H1 (cell line): ENCODE measurements around the gene ARFGEF3. TPM values are rescaled to one million over a fixed set of nuclear protein-coding genes. Genes with fewer than 3 reads are reported as not detected.

ENCODE experiments used
- CTCF ChIA-PET: fragments of 300-600 bp; sonication (Branson Sonifier 250); formaldehyde crosslinking; loops from one replicate; lab custom pipeline; 2021; ENCODE audit not compliant: partially characterized antibody; lab: Charles Lee
- POLR2A ChIA-PET: fragments of 300-600 bp; sonication (Branson Sonifier 250); formaldehyde crosslinking; loops from one replicate; lab custom pipeline; 2021; ENCODE audit warnings: inconsistent platforms; ENCODE audit not compliant: partially characterized antibody; lab: Charles Lee
- DNase-seq, 2 experiments: peaks; one replicate each; pipeline versions ENCODE4 v3.0.0 to v3.0.0-alpha.2; 2010 to 2022; ENCODE audit warnings: low spot score in 2 of 2, low read depth in 1 of 2, mixed read lengths in 1 of 2
- FAIRE-seq: peaks from 2 replicates; lab custom pipeline; 2011; peaks lifted over from hg19 to GRCh38; lab: Jason Lieb, UNC
- H2AFZ ChIP-seq: 2 replicates; pipeline ENCODE4 v1.8.1; 2012; ENCODE audit warnings: low read length, inconsistent platforms
- H2AK5ac ChIP-seq: 2 replicates; pipeline ENCODE4 v1.6.1; 2013; ENCODE audit warnings: low read depth, low read length
- H2BK120ac ChIP-seq: replicated peaks from 2 replicates; pipeline ENCODE3; 2013; ENCODE audit warnings: low read depth, low read length, inconsistent platforms
- H2BK12ac ChIP-seq: 2 replicates; pipeline ENCODE4 v1.6.1; 2013; ENCODE audit warnings: low read depth, low read length
- H2BK15ac ChIP-seq: 2 replicates; pipeline ENCODE4 v1.6.1; 2013; ENCODE audit warnings: low read length
- H2BK20ac ChIP-seq: 2 replicates; pipeline ENCODE4 v1.6.1; 2013; ENCODE audit warnings: low read length
- H2BK5ac ChIP-seq: 2 replicates; pipeline ENCODE4 v1.6.1; 2013; ENCODE audit warnings: low read depth, low read length
- H3K14ac ChIP-seq: 2 replicates; pipeline ENCODE4 v1.6.1; 2013; ENCODE audit warnings: inconsistent platforms; ENCODE audit not compliant: insufficient read length
- H3K18ac ChIP-seq: 2 replicates; pipeline ENCODE4 v1.6.1; 2013; ENCODE audit warnings: low read length; ENCODE audit errors: extremely low read depth
- H3K23ac ChIP-seq: 2 replicates; pipeline ENCODE4 v1.6.1; 2013; ENCODE audit warnings: inconsistent platforms; ENCODE audit not compliant: insufficient read length
- H3K23me2 ChIP-seq: 2 replicates; pipeline ENCODE4 v1.6.1; 2013; ENCODE audit warnings: low read depth, low read length
- H3K27ac ChIP-seq: 2 replicates; pipeline ENCODE4 v1.6.1; 2011; ENCODE audit warnings: low read depth, low read length, inconsistent platforms
- H3K27me3 ChIP-seq, 4 experiments: replicated peaks in 1 of 4; 1 replicate in 1 of 4; 2 replicates in 3 of 4; pipeline versions ENCODE4 v1.6.1 to v1.8.1; 2011 to 2013; ENCODE audit warnings: low read length in 3 of 4, mild to moderate bottlenecking in 3 of 4, inconsistent platforms in 2 of 4, mixed read lengths in 2 of 4, moderate library complexity in 1 of 4; ENCODE audit not compliant: control insufficient read depth in 3 of 4, insufficient read depth in 3 of 4; ENCODE audit errors: extremely low read depth in 1 of 4
- H3K36me3 ChIP-seq, 4 experiments: 2 replicates each; pipeline versions ENCODE4 v1.6.1 to v1.8.1; 2011 to 2013; ENCODE audit warnings: mild to moderate bottlenecking in 4 of 4, low read length in 3 of 4, moderate library complexity in 2 of 4, control low read depth in 1 of 4, inconsistent platforms in 1 of 4; ENCODE audit not compliant: insufficient read depth in 4 of 4, control insufficient read depth in 2 of 4
- H3K4ac ChIP-seq: replicated peaks from 2 replicates; pipeline ENCODE3; 2013; ENCODE audit warnings: low read length, low read depth, mixed read lengths, inconsistent platforms; ENCODE audit not compliant: insufficient read length
- H3K4me1 ChIP-seq, 4 experiments: replicated peaks in 1 of 4; 1 replicate in 1 of 4; 2 replicates in 3 of 4; pipeline versions ENCODE4 v1.6.1 to v1.8.1; 2011 to 2013; ENCODE audit warnings: low read length in 3 of 4, inconsistent platforms in 2 of 4, mixed read lengths in 1 of 4; ENCODE audit not compliant: insufficient read depth in 4 of 4, control insufficient read depth in 3 of 4
- H3K4me2 ChIP-seq, 2 experiments: 2 replicates each; pipeline versions ENCODE4 v1.6.1 to v1.8.1; 2011 to 2013; ENCODE audit warnings: low read depth in 2 of 2, low read length in 2 of 2, control low read depth in 1 of 2, inconsistent platforms in 1 of 2, mild to moderate bottlenecking in 1 of 2; ENCODE audit not compliant: insufficient read depth in 1 of 2
- H3K4me3 ChIP-seq, 4 experiments: fragments of 200-600, 300-600 bp in 1 of 4; sonication (generic), shearing (Covaris generic), sonication (Bioruptor Twin) in 1 of 4; 2 replicates each; pipeline versions ENCODE4 v1.5.1 to v1.8.1; 2011 to 2016; ENCODE audit warnings: low read length in 4 of 4, low read depth in 3 of 4, control low read depth in 2 of 4, inconsistent platforms in 2 of 4, mild to moderate bottlenecking in 2 of 4, mixed read lengths in 1 of 4, moderate library complexity in 1 of 4; ENCODE audit not compliant: insufficient read depth in 2 of 4; ENCODE audit errors: extremely low read depth in 1 of 4
- H3K56ac ChIP-seq: replicated peaks from 2 replicates; pipeline ENCODE3; 2013; ENCODE audit warnings: low read depth, mild to moderate bottlenecking, mixed read lengths, low read length, inconsistent platforms; ENCODE audit not compliant: insufficient read length
- H3K79me1 ChIP-seq: 2 replicates; pipeline ENCODE4 v1.6.1; 2013; ENCODE audit warnings: low read depth, low read length, control low read depth
- H3K79me2 ChIP-seq, 2 experiments: 2 replicates each; pipeline versions ENCODE4 v1.6.1 to v1.8.1; 2012 to 2013; ENCODE audit warnings: low read length in 2 of 2, mild to moderate bottlenecking in 2 of 2, inconsistent platforms in 1 of 2; ENCODE audit not compliant: insufficient read depth in 2 of 2, control insufficient read depth in 1 of 2
- H3K9ac ChIP-seq, 4 experiments: replicated peaks in 1 of 4; 1 replicate in 1 of 4; 2 replicates in 3 of 4; pipeline versions ENCODE4 v1.6.1 to v1.8.1; 2011 to 2013; ENCODE audit warnings: low read depth in 3 of 4, low read length in 3 of 4, control low read depth in 2 of 4, mild to moderate bottlenecking in 2 of 4, moderate library complexity in 2 of 4, inconsistent platforms in 1 of 4; ENCODE audit errors: extremely low read depth in 1 of 4
- H3K9me3 ChIP-seq, 2 experiments: 2 replicates each; pipeline versions ENCODE4 v1.6.1 to v1.8.1; 2012 to 2013; ENCODE audit warnings: mild to moderate bottlenecking in 2 of 2, moderate library complexity in 2 of 2, control low read depth in 1 of 2, inconsistent platforms in 1 of 2, low read depth in 1 of 2, low read length in 1 of 2, mixed read lengths in 1 of 2; ENCODE audit not compliant: insufficient read depth in 2 of 2
- H4K20me1 ChIP-seq, 2 experiments: replicated peaks in 1 of 2; 2 replicates each; pipeline versions ENCODE3 to v1.8.1; 2011 to 2013; ENCODE audit warnings: inconsistent platforms in 2 of 2, low read length in 2 of 2, mild to moderate bottlenecking in 1 of 2; ENCODE audit not compliant: insufficient read depth in 2 of 2, control insufficient read depth in 1 of 2
- H4K5ac ChIP-seq: 2 replicates; pipeline ENCODE4 v1.6.1; 2013; ENCODE audit warnings: low read length, low read depth, mixed read lengths, inconsistent platforms; ENCODE audit not compliant: insufficient read length
- H4K8ac ChIP-seq: 2 replicates; pipeline ENCODE4 v1.8.0; 2013; ENCODE audit warnings: mild to moderate bottlenecking, moderate library complexity, low read length, inconsistent platforms; ENCODE audit not compliant: insufficient read depth; ENCODE audit errors: extremely low read depth
- H4K91ac ChIP-seq: replicated peaks from 2 replicates; pipeline ENCODE3; 2013; ENCODE audit warnings: low read length, mixed read lengths, inconsistent platforms; ENCODE audit not compliant: insufficient read length
- EP300 ChIP-seq, 2 experiments: IDR thresholded peaks; 1 replicate in 1 of 2; 2 replicates in 1 of 2; pipeline ENCODE4 v1.6.1; 2011 to 2012; ENCODE audit warnings: low read depth in 2 of 2, low read length in 2 of 2, mild to moderate bottlenecking in 2 of 2, borderline replicate concordance in 1 of 2, inconsistent platforms in 1 of 2, moderate library complexity in 1 of 2
- HDAC6 ChIP-seq: IDR thresholded peaks from one replicate; pipeline ENCODE4 v1.7.1; 2012; ENCODE audit warnings: low read depth, mild to moderate bottlenecking, inconsistent platforms, low read length, moderate library complexity
- POLR2A ChIP-seq, 2 experiments: IDR thresholded peaks; 1 replicate in 1 of 2; 2 replicates in 1 of 2; pipeline ENCODE4 v1.6.1; 2011; ENCODE audit warnings: low read depth in 2 of 2, low read length in 2 of 2, mild to moderate bottlenecking in 2 of 2; ENCODE audit errors: control extremely low read depth in 1 of 2
- SAP30 ChIP-seq: fragments of 300-600 bp; sonication (generic); IDR thresholded peaks from 2 replicates; pipeline ENCODE4 v1.7.1; 2012; ENCODE audit warnings: low read length, moderate library complexity, mild to moderate bottlenecking, inconsistent platforms; ENCODE audit not compliant: insufficient read depth, insufficient replicate concordance
- SP2 ChIP-seq: IDR thresholded peaks from 2 replicates; pipeline ENCODE4 v1.6.1; 2012; ENCODE audit warnings: mild to moderate bottlenecking, low read length, inconsistent platforms
- SRF ChIP-seq: IDR thresholded peaks from 2 replicates; pipeline ENCODE4 v1.6.1; 2011; ENCODE audit warnings: mild to moderate bottlenecking, low read depth, low read length, moderate library complexity
- WGBS, 2 experiments: shearing (Covaris generic) in 1 of 2; methylation state at CpG; one replicate each; pipeline versions ENCODE4 v1.1.6 to v1.1.7; 2013 to 2015; ENCODE audit warnings: low lambda C conversion rate in 2 of 2, mixed read lengths in 2 of 2, inconsistent platforms in 1 of 2, low coverage in 1 of 2, missing lambda C conversion rate in 1 of 2; ENCODE audit not compliant: insufficient replicate concordance in 2 of 2, insufficient coverage in 1 of 2, insufficient read length in 1 of 2; ENCODE audit errors: extremely low coverage in 1 of 2, missing lambda C conversion rate in 1 of 2; 5-methylcytosine and 5-hydroxymethylcytosine counted together
- polyA plus RNA-seq, 7 experiments: library from polyadenylated mRNA; depleted of rRNA in 3 of 7; stranded (reverse) in 5 of 7; unstranded in 2 of 7; fragments of >200 nt in 5 of 7; fragments of 200-250 nt in 2 of 7; gene quantifications; 1 replicate in 5 of 7; 2 replicates in 1 of 7; 4 replicates in 1 of 7; pipeline versions ENCODE4 v1.2.1 to v1.2.3, GENCODE V29; 2011 to 2013; ENCODE audit warnings: missing spikeins in 2 of 7, mixed read lengths in 2 of 7
- total RNA-seq: library from RNA; stranded (reverse); fragmentation: NEBNext Ultra II Directional; extraction: Animal tissue kit (Norgen Biotek cat#: 25700); gene quantifications from 2 replicates; pipeline ENCODE4 v1.2.1, GENCODE V29; 2021

ARFGEF3 gene
- total and polyA plus RNA-seq, 2 of the 8 experiments (the other 6 are each of a cell fraction or from before 2014, with no cell fraction given) = 5.8 to 23.2 TPM

DNA sequence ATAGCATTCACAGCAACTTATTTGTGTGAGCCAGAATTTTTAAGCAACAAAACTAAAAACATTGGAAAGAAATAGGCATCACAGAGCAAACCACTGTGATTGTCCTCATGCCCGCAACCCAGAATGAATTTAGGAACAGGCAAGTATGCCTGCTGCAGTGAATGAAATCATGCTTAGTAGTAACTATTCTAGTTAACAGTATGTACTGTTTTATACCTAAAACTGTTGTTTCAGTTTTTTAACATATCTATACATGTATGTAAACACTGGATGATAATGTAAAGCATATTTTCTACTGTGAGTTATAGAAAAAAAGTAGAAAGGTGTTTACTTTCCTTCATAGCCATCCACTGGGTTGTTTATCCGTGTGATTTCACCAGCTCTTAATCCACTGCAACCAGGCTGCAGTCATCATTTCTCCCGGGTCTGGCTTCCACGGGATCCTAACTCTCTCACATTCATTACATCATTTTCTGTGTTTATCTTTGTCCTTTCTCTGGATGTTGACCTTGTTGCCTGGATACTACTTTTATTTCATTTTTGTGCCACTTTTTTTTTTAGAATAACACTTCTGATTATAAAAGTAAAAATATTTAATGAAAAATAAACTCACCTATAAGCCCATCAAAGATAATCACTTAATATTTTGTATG, 3.6 kb upstream of the ARFGEF3 start:
- peaks cover 14% of the 10 kb centered on the region for H3K23me2 ChIP-seq
- H3K27me3 ChIP-seq = peaks cover 0 to 3% (median 2%) of the 10 kb centered on the region in 4 experiments; a peak in 4 of 7 replicates

More for the DNA sequence above, 3.6 kb upstream of the ARFGEF3 start:
- Histone ChIP-seq H2BK120ac (no peak overlapping the region), H3K23ac (no peak overlapping the region), H4K8ac (no peak overlapping the region), H4K20me1 (no peaks in the 10 kb centered on the region), H3K4ac (no peak overlapping the region), H4K91ac (no peak overlapping the region), H3K79me1 (no peaks in the 10 kb centered on the region), H3K9ac (no peak overlapping the region; a peak in 1 of 7 replicates), H3K27ac (no peak overlapping the region), H2BK12ac (no peak overlapping the region), H2AFZ (no peak overlapping the region), H4K5ac (no peak overlapping the region), H3K36me3 (no peaks in the 10 kb centered on the region), H2BK5ac (no peak overlapping the region), H2BK20ac (no peak overlapping the region), H3K4me3 (no peak overlapping the region), H3K18ac (no peak overlapping the region), H3K14ac (no peak overlapping the region), H3K4me2 (no peak overlapping the region), H3K4me1 (peaks cover 2 to 9% (median 7%) of the 10 kb centered on the region in 4 experiments; a peak in 5 of 7 replicates), H3K9me3 (no peaks in the 10 kb centered on the region; a peak in 1 of 4 replicates), H2AK5ac (no peak overlapping the region), H3K79me2 (no peaks in the 10 kb centered on the region; a peak in 1 of 4 replicates), H2BK15ac (no peak overlapping the region), H3K56ac (no peak overlapping the region)
- CTCF ChIA-PET = interaction anchor here (1.7 kb wide), 1 partner anchor 7 kb away, joined by 5 read pairs; no protein-coding TSS in a partner anchor
- no peak for FAIRE-seq
- 95% methylated on average over 4 of the region's 4 CpGs; no CpG with 5 or more reads in 1 of the 2 experiments for WGBS, 2 experiments
- no peak for TF ChIP-seq HDAC6
- no peak for TF ChIP-seq SAP30
- no peak for TF ChIP-seq POLR2A (IDR thresholded peaks at IDR 0.05; ENCODE audit: control extremely low read depth in 1 of 2, low read depth in 2 of 2, low read length in 2 of 2)
- TF ChIP-seq EP300 (IDR thresholded peaks at IDR 0.05; ENCODE audit: borderline replicate concordance in 1 of 2, low read depth in 2 of 2, low read length in 2 of 2) = no peak
- TF ChIP-seq SP2 = no peak
- no peak for TF ChIP-seq SRF
- POLR2A ChIA-PET = no interaction called here
- no peak for DNase-seq
